Caki2 (cell line): Measurements from ENCODE around the gene PCSK6. TPM values are rescaled to one million over a fixed set of nuclear protein-coding genes. Genes with fewer than 3 reads are reported as not detected.
"Not testable (repeated sequence)": the region's sequence is repeated elsewhere in the genome, so short reads cannot be mapped to it uniquely, and the experiment has no call there.

Source experiments
- DNase-seq: peaks from one replicate; pipeline ENCODE4 v3.0.0-alpha.2; 2015; ENCODE audit warnings: low read depth
- in situ Hi-C: cut with HindIII; loops from 2 replicates; pipeline ENCODE4 v1.10.0; 2016; ENCODE audit warnings: low sequenced_read_pairs, low pct_unique_long_range_greater_than_20kb, mixed read lengths
- total RNA-seq: library from RNA; depleted of rRNA; stranded (reverse); fragments of >200 nt; shearing (Covaris generic); gene quantifications from 2 replicates; pipeline ENCODE4 v1.2.3, GENCODE V29; 2014; ENCODE audit warnings: low replicate concordance

Gene PCSK6
- total RNA-seq, 1 experiment from 2014 or later: 5.5 TPM

GRCh38 chr15:101346928-101347327 lies 142.6 kb downstream of the PCSK6 start:
- DNase-seq: no peak
- in situ Hi-C loops: no loop called here

GRCh38 chr15:101342056-101342455 lies 147.5 kb downstream of the PCSK6 start:
- in situ Hi-C loops: no loop called here
- DNase-seq: no peak

DNA sequence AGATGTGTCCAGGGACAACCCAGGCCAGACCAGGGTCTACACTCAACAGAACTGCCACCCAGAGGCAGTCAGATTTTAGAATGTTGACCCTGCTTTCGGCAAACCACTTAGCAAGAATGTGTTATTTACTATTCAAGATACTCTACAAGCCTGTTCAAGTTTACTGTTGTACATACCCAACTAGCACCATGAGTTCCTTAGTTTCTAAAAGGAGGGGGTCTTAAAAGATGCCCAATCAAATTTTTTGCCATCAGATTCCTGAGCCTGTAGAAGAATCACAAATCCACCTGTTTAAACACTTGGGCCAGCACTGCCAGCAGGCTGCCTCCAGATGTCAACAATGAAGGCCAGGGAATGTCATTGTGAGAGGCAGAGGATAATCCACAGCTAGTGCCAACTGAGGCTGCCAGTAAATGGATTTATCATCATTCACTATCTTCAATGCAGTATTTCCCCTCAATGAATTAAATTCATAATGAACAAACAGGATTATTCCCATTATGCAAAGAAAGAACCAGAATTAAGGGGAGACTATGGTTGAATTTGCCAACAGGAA lies 150.9 kb downstream of the PCSK6 start:
- in situ Hi-C loops: no loop called here
- DNase-seq: no peak

- in situ Hi-C loops: no loop called here
Observed at GRCh38 chr15:101337976-101338375, 151.5 kb downstream of the PCSK6 start.

GRCh38 chr15:101333907-101334789 lies 155.4 kb downstream of the PCSK6 start:
- in situ Hi-C loops: not testable (repeated sequence)

More at GRCh38 chr15:101337976-101338375, 151.5 kb downstream of the PCSK6 start:
- no peak for DNase-seq

DNA sequence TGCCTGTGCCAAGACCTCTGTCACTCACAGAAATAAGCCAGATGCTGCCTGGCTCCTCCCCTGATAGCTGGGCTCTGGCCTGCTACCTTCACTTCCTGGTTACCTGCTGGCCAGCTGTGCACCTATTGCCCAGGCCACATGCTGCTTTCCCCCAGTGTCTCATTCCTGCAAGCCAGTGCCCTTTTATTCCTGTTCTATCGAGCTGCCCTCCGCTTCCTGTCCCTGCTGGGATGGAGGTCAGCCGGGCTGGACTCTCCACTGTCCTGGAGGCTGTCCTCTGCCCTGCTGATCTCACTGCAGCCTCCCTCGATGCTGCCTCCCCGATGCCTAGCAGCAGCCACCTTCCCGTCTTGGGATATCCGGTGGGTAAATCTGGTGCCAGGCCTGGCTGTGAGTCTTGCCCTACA lies 157.4 kb downstream of the PCSK6 start:
- in situ Hi-C loops: no loop called here
- no peak for DNase-seq

More at GRCh38 chr15:101333907-101334789, 155.4 kb downstream of the PCSK6 start:
- DNase-seq: peak; percentile 42

- DNase-seq: no peak
- in situ Hi-C loops: no loop called here
Observed at GRCh38 chr15:101329867-101330380, 159.6 kb downstream of the PCSK6 start.

DNA sequence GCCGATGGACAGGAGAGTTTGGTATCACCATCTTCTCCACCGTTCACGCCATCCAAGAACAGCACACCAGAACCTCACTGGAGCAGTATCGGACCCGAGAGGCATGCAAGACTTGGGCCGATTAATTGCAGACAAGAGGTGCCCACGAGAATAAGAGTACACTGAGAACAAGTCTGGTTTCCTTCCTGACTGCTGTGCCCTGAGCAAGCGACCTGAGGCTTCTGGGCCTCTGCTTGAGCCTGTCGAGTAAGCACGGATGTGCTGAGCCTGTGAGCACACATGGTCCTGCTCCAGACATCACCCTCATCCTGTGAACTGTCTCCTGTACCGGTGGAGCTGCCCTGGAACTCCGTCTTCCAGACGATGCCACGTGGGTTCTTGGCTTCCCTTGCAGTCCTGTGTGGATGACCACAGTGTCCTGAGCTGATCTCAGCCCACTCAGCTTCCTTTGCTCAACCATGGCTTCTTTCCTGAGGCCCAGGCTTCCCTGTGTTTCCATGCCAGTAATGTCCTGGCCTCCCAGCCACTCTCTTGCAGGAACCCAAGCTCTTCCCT lies 160.1 kb downstream of the PCSK6 start:
- DNase-seq: no peak
- in situ Hi-C loops: no loop called here

DNA sequence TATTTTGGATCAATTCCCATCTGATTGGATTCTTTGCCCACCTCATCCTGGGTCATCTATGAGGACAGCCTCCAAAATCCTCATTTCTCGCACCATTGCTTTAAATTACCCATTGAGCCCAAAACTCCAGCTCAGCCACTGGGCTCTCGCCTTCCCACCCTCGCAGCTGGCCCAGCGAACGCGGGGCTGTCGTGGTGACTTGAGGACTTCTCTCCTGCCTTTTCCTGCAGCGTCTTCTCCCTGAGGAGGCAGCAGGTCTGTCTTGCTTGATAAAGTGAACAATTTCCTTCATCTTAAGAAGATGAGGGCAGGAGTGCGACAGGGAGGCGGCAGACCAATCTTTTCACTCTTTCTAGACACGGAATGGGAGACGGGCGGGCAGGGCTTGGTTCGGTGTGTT lies 161.5 kb downstream of the PCSK6 start:
- in situ Hi-C loops: no loop called here
- DNase-seq: no peak

DNA sequence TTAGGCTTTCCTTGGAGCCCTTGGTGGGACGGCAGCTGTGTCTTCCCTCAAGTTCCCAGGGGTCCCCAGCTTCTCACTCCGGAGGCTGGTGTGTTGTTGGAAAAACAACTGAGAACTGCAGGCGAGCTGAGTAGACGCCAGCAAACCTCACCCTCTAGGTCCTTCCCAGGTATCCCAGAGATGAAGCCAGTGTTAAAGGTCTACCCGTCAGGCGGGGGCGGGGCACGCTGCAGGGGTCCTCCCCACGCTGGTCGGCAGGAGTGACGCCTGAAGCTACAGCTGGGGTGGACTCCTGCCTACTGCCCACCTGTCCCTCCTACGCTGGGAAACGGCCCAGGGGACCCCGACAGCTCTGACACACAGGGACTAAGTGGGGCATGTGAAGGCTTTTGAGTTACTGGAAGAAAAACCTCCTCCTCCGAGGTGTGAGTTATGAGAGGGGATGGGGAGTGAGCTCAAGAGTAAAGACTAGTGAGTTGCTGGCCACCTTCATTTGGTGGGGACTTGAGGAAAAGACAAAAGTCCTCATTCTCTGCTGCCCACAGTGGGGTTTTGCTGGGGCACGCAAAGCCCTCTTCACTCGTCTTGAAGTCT lies 162.3 kb downstream of the PCSK6 start:
- in situ Hi-C loops: no loop called here
- DNase-seq: no peak

DNA sequence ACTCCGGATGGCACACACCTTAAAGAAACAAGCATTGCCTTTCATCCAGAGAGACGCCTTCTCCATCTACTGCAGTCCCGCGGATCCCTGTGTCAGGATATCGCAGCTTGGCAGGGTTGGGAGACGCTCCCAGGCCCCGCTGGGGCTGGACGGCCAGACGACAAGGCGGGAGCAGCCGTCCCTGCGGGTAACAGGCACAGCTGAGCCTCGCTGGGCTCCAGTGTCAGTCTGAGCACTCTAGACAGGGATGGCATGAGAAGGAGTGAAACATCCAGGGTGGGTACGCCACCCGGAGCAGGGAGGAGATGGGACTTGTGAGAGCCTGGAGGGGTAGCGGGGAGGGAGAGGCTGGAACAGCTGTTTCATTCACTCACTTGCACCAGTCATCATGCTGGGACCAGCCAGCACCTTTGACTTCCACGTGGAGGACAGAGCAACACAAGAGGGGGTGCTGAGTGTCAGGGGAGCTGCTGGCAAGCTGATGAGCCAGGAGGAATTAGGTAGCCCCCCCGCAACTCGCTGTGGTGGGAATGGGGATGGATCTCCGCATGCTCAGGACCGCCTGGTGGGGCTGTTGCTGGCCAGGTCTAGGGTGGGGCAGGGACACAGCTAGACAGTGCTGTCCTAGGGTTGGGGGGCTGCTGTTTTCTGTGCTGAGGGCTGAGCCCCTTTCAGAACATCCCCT lies 162.9 kb downstream of the PCSK6 start:
- in situ Hi-C loops: no loop called here
- DNase-seq: no peak

DNA sequence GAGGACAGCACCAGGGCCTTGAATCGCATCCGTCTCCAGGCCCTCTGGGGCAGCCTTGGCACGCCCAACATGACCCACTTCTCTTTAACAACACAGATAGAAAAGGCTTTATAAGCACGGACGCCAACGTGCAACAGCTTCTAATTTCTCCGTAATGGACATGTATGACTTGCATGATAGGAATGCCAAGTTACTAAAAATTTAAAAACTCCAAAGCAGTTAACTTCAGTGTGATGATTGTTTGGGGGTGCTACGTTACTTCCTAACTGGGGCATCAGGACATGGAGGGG lies 163.5 kb downstream of the PCSK6 start:
- in situ Hi-C loops: no loop called here

DNA sequence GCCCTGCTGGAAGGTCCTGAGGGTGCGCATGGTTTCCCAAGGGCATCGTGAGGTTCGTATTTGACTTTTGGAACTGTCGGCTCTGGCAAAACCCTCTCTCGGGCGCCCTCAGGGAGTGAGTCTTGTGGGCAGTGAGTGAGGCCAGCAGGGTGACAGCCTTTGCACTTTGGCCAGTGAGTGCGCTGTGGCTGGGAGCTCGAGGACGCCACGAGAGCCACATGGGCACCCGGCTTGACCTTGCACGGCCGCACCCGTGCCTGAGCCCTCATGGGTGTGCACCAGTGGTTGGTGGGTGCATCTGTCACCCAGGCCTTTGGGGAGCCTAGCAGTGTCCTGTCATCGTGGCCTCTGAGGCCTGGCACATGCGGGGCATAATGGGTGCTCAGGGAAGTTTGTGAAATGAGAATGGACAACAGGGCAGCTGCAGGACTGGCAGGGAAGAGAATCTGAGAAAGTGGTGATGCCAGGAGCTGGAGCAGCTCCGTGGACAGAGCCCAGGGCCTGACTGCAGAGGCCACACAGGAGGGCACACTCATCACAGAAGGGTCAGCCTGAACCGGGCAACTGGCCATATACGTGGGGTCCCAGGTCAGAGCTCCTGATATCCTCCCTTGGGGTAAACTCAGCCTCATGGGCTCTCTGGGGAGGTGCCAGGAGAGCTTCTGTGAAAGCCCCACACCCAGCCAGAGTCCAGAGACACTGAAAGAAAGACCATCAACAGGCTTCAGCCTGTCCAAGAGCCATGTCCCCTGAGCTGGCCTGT lies 164.1 kb downstream of the PCSK6 start:
- no peak for DNase-seq
- in situ Hi-C loops: no loop called here

More for the DNA sequence above, 163.5 kb downstream of the PCSK6 start:
- no peak for DNase-seq

GRCh38 chr15:101324524-101325177 lies 164.9 kb downstream of the PCSK6 start:
- in situ Hi-C loops: no loop called here

GRCh38 chr15:101323793-101324523 lies 165.5 kb downstream of the PCSK6 start:
- in situ Hi-C loops: no loop called here
- no peak for DNase-seq

More at GRCh38 chr15:101324524-101325177, 164.9 kb downstream of the PCSK6 start:
- DNase-seq: no peak

DNA sequence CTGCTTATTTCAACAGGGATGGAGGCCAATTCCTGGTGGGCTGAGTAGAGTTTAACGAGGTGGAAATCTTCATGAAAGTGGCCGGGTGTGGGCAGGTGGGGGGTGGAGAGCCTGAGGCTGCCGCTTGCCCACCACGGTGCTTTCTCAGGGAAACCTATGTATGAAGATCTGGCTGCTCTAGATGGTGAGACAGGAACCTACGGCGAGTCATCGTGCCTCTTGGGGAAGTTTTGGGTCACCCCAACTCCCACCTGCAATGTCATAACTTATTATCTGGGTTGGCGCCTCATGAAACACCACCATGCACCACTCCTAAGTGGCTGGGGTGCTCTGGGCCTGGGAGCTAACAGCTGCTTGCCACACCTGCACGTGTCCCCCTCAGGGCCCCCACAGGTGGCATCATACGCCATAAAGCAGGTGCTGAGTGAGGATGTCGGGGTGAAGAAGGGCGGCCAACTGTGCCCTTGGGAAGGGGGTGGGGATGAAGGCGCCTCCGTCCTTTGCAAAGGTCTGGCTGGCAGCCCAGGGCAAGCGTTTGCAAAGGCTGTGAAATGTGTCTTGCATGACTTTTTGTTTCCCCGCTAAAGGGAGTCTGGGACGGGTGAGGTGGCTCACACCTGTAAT lies 166.5 kb downstream of the PCSK6 start:
- in situ Hi-C loops: no loop called here

More for the DNA sequence above, 166.5 kb downstream of the PCSK6 start:
- DNase-seq: no peak
